Progenitor cell of endocrine pancreas (in vitro differentiated cells): ENCODE results near the gene RSPH1. TPM values are rescaled to one million over a fixed set of nuclear protein-coding genes. Genes with fewer than 3 reads are reported as not detected.

Experiments used
- DNase-seq: peaks from one replicate; pipeline ENCODE4 v3.0.0; 2021; ENCODE audit warnings: low spot score; ENCODE audit not compliant: unreplicated experiment
- H3K27ac Mint-ChIP-seq: 2 replicates; pipeline ENCODE4 v1.8.0; 2021; ENCODE audit warnings: mild to moderate bottlenecking, moderate library complexity, mixed read lengths
- H3K27me3 Mint-ChIP-seq: 2 replicates; pipeline ENCODE4 v1.8.0; 2021; ENCODE audit warnings: mixed read lengths
- H3K36me3 Mint-ChIP-seq: 2 replicates; pipeline ENCODE4 v1.8.0; 2022; ENCODE audit warnings: mixed read lengths; ENCODE audit not compliant: insufficient read depth
- H3K4me1 Mint-ChIP-seq: 2 replicates; pipeline ENCODE4 v1.8.0; 2021; ENCODE audit warnings: low read depth, mixed read lengths
- H3K4me3 Mint-ChIP-seq: 2 replicates; pipeline ENCODE4 v1.8.0; 2021; ENCODE audit warnings: low read depth, mild to moderate bottlenecking, moderate library complexity, mixed read lengths
- H3K9me3 Mint-ChIP-seq: 2 replicates; pipeline ENCODE4 v1.8.0; 2021; ENCODE audit warnings: low read depth, mixed read lengths
- total RNA-seq: library from RNA; stranded (reverse); gene quantifications from 2 replicates; pipeline ENCODE4 v1.2.1, GENCODE V29; 2021
- TF ChIP-seq, protein P1 (sequence below): fragments of 200-600 bp; sonication (generic); IDR thresholded peaks from one replicate; pipeline ENCODE4 v1.5.0; 2021; ENCODE audit warnings: antibody characterized with exemption, mild to moderate bottlenecking; ENCODE audit not compliant: unreplicated experiment

The RSPH1 gene
- total RNA-seq, 1 donor from 2014 or later: 7.1 TPM

DNA sequence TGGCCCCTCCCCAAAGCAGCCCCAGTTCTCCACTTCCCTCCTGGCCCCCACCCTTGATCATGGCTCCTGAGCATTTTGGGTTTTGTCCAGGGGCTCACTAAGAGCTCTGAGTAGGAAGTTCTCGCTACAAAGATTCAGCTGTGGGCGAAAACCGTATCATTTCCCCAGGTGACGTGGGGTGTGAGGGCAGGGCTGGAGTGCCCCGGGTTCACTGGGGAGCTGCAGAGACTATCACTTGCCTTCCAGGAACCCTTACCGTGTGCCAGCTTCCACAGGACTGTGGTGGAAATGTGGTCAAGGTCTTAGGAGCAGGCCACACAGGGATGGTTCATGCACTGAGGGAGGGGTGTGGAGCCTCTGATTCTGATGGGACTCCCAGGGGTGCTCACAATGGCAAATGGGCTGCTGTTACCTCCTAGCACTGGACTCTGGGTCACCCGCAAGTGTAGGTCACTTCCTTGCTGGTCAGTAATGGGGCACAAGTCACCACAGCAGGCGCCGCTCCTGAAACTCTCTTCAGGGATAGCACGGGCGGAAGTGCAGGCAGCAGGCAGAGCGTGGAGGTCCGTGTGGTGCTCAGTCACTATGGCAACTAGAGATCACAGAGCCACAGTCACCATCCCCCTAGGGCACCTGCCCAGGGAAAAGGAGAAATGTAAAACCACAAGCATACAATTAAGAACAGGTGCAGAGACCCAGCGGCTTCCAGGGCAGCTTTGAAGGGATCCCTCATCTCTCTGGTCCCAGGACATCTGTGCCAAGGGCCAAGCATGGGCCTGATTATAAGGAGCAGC, 35.4 kb downstream of the RSPH1 start:
- peaks cover 11% of the 10 kb centered on the region for H3K9me3 Mint-ChIP-seq
- peaks cover 62% of the 10 kb centered on the region for H3K4me1 Mint-ChIP-seq
- no peaks in the 10 kb centered on the region for H3K36me3 Mint-ChIP-seq
- TF ChIP-seq, protein P1, sequence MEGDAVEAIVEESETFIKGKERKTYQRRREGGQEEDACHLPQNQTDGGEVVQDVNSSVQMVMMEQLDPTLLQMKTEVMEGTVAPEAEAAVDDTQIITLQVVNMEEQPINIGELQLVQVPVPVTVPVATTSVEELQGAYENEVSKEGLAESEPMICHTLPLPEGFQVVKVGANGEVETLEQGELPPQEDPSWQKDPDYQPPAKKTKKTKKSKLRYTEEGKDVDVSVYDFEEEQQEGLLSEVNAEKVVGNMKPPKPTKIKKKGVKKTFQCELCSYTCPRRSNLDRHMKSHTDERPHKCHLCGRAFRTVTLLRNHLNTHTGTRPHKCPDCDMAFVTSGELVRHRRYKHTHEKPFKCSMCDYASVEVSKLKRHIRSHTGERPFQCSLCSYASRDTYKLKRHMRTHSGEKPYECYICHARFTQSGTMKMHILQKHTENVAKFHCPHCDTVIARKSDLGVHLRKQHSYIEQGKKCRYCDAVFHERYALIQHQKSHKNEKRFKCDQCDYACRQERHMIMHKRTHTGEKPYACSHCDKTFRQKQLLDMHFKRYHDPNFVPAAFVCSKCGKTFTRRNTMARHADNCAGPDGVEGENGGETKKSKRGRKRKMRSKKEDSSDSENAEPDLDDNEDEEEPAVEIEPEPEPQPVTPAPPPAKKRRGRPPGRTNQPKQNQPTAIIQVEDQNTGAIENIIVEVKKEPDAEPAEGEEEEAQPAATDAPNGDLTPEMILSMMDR: no peak
- no peak overlapping the region for H3K4me3 Mint-ChIP-seq
- no peak for DNase-seq
- no peaks in the 10 kb centered on the region for H3K27me3 Mint-ChIP-seq
- peak overlapping the region; percentile 94 for H3K27ac Mint-ChIP-seq

DNA sequence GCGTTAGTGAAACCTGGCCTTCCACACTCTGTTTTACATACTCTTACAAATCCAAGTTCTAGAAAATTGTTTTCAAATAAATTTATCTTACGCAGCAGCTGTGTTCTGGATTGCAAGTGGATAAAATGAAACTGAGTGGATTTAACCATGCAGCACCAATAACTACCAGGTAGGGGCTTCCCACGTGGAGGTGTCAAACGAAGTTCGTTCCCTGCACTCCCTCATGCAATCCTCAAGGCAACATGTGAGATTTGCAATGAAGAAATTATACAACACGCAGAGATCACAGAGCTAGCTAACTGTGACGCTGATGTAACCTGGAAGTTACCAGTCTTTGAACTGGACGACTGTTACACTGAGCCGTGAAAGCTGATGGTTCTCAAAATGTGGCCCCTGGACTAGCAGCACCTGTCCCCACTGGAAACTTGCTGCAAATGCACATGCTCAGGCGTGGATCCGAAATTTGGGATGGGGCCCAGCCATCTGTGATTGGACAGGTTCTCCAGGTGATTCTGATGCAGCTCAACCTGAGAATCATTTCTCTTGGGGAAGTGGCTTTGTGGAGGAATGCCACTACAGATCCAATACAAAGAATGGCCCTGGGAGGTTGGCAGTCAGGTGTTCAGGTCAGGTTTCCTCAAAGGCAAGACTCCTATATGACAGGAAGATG, 36.3 kb downstream of the RSPH1 start:
- H3K4me1 Mint-ChIP-seq: peaks cover 59% of the 10 kb centered on the region
- peaks cover 11% of the 10 kb centered on the region for H3K9me3 Mint-ChIP-seq
- H3K4me3 Mint-ChIP-seq: peak overlapping the region; percentile 19
- TF ChIP-seq, protein P1: no peak
- no peaks in the 10 kb centered on the region for H3K27me3 Mint-ChIP-seq
- H3K36me3 Mint-ChIP-seq: no peaks in the 10 kb centered on the region
- peak overlapping the region; percentile 94 for H3K27ac Mint-ChIP-seq
- DNase-seq: no peak

DNA sequence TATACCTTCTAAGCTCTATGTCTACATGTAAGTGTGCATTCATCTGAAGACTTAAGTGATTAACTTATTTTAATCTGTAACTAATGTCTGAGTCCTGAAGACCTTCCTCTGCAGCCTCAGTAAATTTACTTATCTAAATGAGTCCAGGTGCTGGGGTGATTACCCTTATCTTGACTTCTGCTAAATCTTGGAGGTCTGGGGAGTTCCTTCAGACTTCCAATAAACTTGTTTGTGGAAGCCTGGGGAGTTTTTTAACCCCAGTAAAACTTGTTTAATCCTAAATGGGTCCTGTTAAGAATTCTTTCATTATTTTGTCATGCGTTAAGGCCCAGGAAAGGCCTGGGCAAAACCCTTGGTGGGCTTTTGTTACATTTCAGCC, 37.0 kb downstream of the RSPH1 start:
- Mint-ChIP-seq H3K4me1 (peaks cover 65% of the 10 kb centered on the region), H3K36me3 (no peaks in the 10 kb centered on the region), H3K27me3 (no peaks in the 10 kb centered on the region), H3K4me3 (no peak overlapping the region), H3K9me3 (peaks cover 10% of the 10 kb centered on the region), H3K27ac (peak overlapping the region; percentile 94)
- no peak for DNase-seq
- TF ChIP-seq, protein P1: no peak

DNA sequence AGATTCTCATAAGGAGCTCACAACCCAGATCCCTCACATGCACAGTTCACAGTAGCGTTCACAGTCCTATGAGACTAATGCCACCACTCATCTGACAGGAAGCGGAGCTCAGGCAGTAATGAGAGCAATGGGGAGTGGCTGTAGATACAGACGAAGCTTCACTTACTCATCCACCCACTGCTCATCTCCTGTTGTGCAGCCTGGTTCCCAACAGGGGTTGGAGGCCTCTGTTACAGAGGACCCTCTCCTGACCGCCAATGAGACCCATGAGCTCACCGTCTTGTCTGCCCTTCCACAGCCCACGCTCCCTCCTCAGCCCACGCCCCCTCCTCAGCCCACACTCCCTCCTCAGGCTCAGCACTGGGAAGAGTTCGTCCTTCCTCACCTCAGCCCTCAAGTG, 39.6 kb downstream of the RSPH1 start:
- Mint-ChIP-seq H3K36me3 (no peaks in the 10 kb centered on the region), H3K9me3 (peaks cover 3% of the 10 kb centered on the region), H3K27ac (no peak overlapping the region), H3K4me1 (peaks cover 58% of the 10 kb centered on the region), H3K27me3 (no peaks in the 10 kb centered on the region), H3K4me3 (no peak overlapping the region)
- no peak for DNase-seq
- TF ChIP-seq, protein P1: no peak

DNA sequence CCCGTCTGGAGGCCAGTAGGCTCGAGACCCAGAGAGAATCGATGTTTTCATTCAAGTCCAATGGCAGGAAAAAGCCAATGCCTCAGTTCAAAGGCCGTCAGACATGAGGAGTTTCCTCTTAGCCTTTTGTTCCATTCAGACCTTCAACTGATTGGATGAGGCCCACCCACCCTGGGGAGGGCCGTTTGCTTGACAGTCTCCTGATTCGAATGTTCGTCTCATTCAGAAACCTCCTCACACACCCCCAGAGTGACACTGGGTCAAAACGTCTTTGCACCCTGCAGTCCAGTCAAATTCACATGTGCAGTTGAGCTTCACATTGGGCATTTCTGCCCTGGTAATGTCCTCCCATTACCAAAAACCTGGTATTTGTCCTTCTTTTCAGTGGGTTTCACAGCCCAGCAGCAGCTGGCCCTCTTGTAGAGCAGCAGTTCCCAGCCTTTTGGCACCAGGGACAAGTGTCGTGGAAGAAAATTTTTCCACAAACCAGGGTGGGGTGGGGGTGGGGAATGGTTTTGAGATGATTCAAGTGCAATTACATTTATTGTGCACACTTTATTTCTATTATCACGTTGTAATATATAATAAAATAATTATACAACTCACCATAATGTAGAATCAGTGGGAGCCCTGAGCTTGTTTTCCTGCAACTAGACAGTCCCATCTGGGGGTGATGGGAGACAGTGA, 40.1 kb downstream of the RSPH1 start:
- peaks cover 3% of the 10 kb centered on the region for H3K9me3 Mint-ChIP-seq
- H3K36me3 Mint-ChIP-seq: no peaks in the 10 kb centered on the region
- no peaks in the 10 kb centered on the region for H3K27me3 Mint-ChIP-seq
- peaks cover 52% of the 10 kb centered on the region for H3K4me1 Mint-ChIP-seq
- H3K27ac Mint-ChIP-seq: no peak overlapping the region
- TF ChIP-seq, protein P1: no peak
- no peak overlapping the region for H3K4me3 Mint-ChIP-seq
- DNase-seq: no peak
